GM23338 (cell line): ENCODE data around the gene NFKB1. TPM values are rescaled to one million over a fixed set of nuclear protein-coding genes. Genes with fewer than 3 reads are reported as not detected.

ENCODE experiments used
- ATAC-seq: fragments of 200-7000 bp; cut with Tn5 transposase; 3 replicates; pipeline ENCODE4 v1.9.1; 2020
- DNase-seq: peaks from one replicate; pipeline ENCODE4 v3.0.0-alpha.2; 2015; ENCODE audit warnings: low spot score
- H2AFZ ChIP-seq: fragments of 200-600 bp; sonication (generic); 2 replicates; pipeline ENCODE4 v1.8.0; 2016; ENCODE audit warnings: antibody characterized with exemption, mild to moderate bottlenecking, moderate library complexity
- H3F3A ChIP-seq: fragments of 200-600 bp; sonication (generic); replicated peaks from 2 replicates; pipeline ENCODE4 v1.8.0; 2017; ENCODE audit warnings: antibody characterized with exemption, mixed run types, low read depth
- H3K27ac ChIP-seq: fragments of 200-600 bp; sonication (generic); 2 replicates; pipeline ENCODE4 v1.6.1; 2016; ENCODE audit warnings: low read depth
- H3K27me3 ChIP-seq: fragments of 200-600 bp; sonication (generic); 2 replicates; pipeline ENCODE4 v1.8.0; 2016; ENCODE audit warnings: mild to moderate bottlenecking, mixed run types, moderate library complexity; ENCODE audit not compliant: insufficient read depth
- H3K36me3 ChIP-seq: fragments of 200-600 bp; sonication (generic); 2 replicates; pipeline ENCODE4 v1.8.0; 2016; ENCODE audit warnings: mild to moderate bottlenecking; ENCODE audit not compliant: insufficient read depth
- H3K4me1 ChIP-seq: fragments of 200-600 bp; sonication (generic); 2 replicates; pipeline ENCODE4 v1.8.0; 2016; ENCODE audit warnings: mild to moderate bottlenecking, moderate library complexity; ENCODE audit not compliant: insufficient read depth
- H3K4me2 ChIP-seq: fragments of 200-600 bp; sonication (generic); 2 replicates; pipeline ENCODE4 v1.7.1; 2017; ENCODE audit warnings: mixed run types
- H3K4me3 ChIP-seq: fragments of 200-600 bp; sonication (generic); 2 replicates; pipeline ENCODE4 v1.6.1; 2016; ENCODE audit warnings: mixed run types
- H3K79me2 ChIP-seq: fragments of 200-600 bp; sonication (generic); replicated peaks from 2 replicates; pipeline ENCODE4 v1.8.0; 2017; ENCODE audit warnings: mild to moderate bottlenecking; ENCODE audit not compliant: insufficient read depth
- H3K9me2 ChIP-seq: fragments of 200-600 bp; sonication (generic); 2 replicates; pipeline ENCODE4 v1.8.0; 2017; ENCODE audit not compliant: insufficient read depth
- H4K20me1 ChIP-seq: fragments of 200-600 bp; sonication (generic); replicated peaks from 2 replicates; pipeline ENCODE4 v1.8.0; 2017; ENCODE audit warnings: mild to moderate bottlenecking; ENCODE audit not compliant: insufficient read depth
- H3K27ac Mint-ChIP-seq: 2 replicates; pipeline ENCODE4 v1.8.0; 2020; ENCODE audit warnings: inconsistent platforms, mild to moderate bottlenecking, moderate library complexity, mixed read lengths
- H3K27me3 Mint-ChIP-seq: 3 replicates; pipeline ENCODE4 v1.8.0; 2022; ENCODE audit warnings: low read depth, mild to moderate bottlenecking, moderate library complexity, mixed read lengths, inconsistent platforms; ENCODE audit not compliant: insufficient read depth, poor library complexity
- H3K36me3 Mint-ChIP-seq: 3 replicates; pipeline ENCODE4 v1.8.0; 2021; ENCODE audit warnings: low read depth, mild to moderate bottlenecking, inconsistent platforms, moderate library complexity, mixed read lengths
- H3K4me1 Mint-ChIP-seq: 3 replicates; pipeline ENCODE4 v1.8.0; 2020; ENCODE audit warnings: mild to moderate bottlenecking, inconsistent platforms, mixed read lengths
- H3K4me3 Mint-ChIP-seq: 3 replicates; pipeline ENCODE4 v1.8.0; 2021; ENCODE audit warnings: moderate library complexity, mild to moderate bottlenecking, inconsistent platforms, mixed read lengths
- H3K9me3 Mint-ChIP-seq: 3 replicates; pipeline ENCODE4 v1.8.0; 2020; ENCODE audit warnings: moderate library complexity, mild to moderate bottlenecking, inconsistent platforms, mixed read lengths
- CREB1 ChIP-seq: fragments of 250-450 bp; sonication (Bioruptor Pico); IDR thresholded peaks from 2 replicates; pipeline ENCODE4 v1.5.0; 2020; ENCODE audit warnings: low read depth, mild to moderate bottlenecking, moderate library complexity
- EZH2 ChIP-seq: fragments of 200-600 bp; sonication (generic); IDR thresholded peaks from one replicate; pipeline ENCODE4 v1.8.0; 2017; ENCODE audit warnings: antibody characterized with exemption, mild to moderate bottlenecking, low read depth; ENCODE audit not compliant: unreplicated experiment
- EZH2phosphoT487 ChIP-seq: fragments of 200-600 bp; sonication (generic); IDR thresholded peaks from one replicate; pipeline ENCODE4 v1.8.1; 2018; ENCODE audit warnings: antibody characterized with exemption; ENCODE audit not compliant: unreplicated experiment
- JUNB ChIP-seq: IDR thresholded peaks from one replicate; pipeline ENCODE4 v1.6.1; 2016; ENCODE audit warnings: antibody characterized with exemption; ENCODE audit not compliant: unreplicated experiment
- NANOG ChIP-seq: IDR thresholded peaks from 2 replicates; pipeline ENCODE4 v1.6.1; 2016; ENCODE audit warnings: antibody characterized with exemption, borderline replicate concordance
- POLR2AphosphoS5 ChIP-seq: IDR thresholded peaks from 2 replicates; pipeline ENCODE4 v1.6.1; 2016; ENCODE audit warnings: antibody characterized with exemption, low read depth
- ZNF331 ChIP-seq: fragments of 250-450 bp; sonication (Bioruptor Pico); IDR thresholded peaks from 2 replicates; pipeline ENCODE4 v1.5.0; 2020; ENCODE audit warnings: low read depth, mild to moderate bottlenecking, moderate library complexity
- polyA plus RNA-seq: library from polyadenylated mRNA; unstranded; fragments of >200 nt; fragmentation: Nextera tagmentation; extraction: Ambion mirVana; gene quantifications from 2 replicates; pipeline ENCODE4 v1.2.1, GENCODE V29; 2016
- total RNA-seq: library from RNA; depleted of rRNA; stranded (reverse); fragments of >200 nt; shearing (Covaris generic); gene quantifications from 2 replicates; pipeline ENCODE4 v1.2.3, GENCODE V29; 2014
- TF ChIP-seq, protein P1 (sequence below): IDR thresholded peaks from 2 replicates; pipeline ENCODE4 v1.6.1; 2016; ENCODE audit warnings: antibody characterized with exemption
- TF ChIP-seq, protein P2 (sequence below), 2 experiments: fragments of 200-600 bp in 1 of 2; sonication (generic) in 1 of 2; conservative IDR thresholded peaks; 2 replicates each; pipeline versions ENCODE4 v1.5.1 to v1.6.1; 2016 to 2017; ENCODE audit warnings: antibody characterized with exemption in 2 of 2, low read depth in 2 of 2, mild to moderate bottlenecking in 2 of 2, moderate library complexity in 1 of 2
- TF ChIP-seq, protein P3 (sequence below): IDR thresholded peaks from one replicate; pipeline ENCODE4 v1.6.1; 2018; ENCODE audit warnings: antibody characterized with exemption; ENCODE audit not compliant: unreplicated experiment
- TF ChIP-seq, protein P4 (sequence below): fragments of 250-450 bp; sonication (Bioruptor Pico); IDR thresholded peaks from 2 replicates; pipeline ENCODE4 v1.5.0; 2020; ENCODE audit warnings: mild to moderate bottlenecking, moderate library complexity

Gene NFKB1
- total and polyA plus RNA-seq, 2 experiments from 2014 or later = 0.82 to 4.6 TPM

DNA sequence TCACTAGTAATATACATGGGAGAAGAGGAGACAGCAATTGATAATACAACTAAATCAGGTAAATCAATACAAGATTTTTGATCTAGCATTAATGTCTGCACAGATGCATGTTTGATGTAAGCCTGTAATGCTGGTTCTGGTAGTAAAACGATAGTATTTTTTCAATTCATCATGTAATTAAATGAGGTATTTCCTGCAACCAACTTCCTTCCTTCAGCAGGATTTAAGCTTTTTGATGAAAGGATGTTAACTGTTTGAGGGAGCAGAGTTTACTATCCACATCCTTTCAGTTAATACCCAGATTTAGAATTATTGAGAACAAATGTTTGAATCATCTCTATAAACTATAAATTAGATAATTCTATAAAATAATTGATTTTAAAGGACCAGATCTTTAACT lies 31.4 kb upstream of the NFKB1 start:
- no peaks in the 10 kb centered on the region for H3K27me3 ChIP-seq
- Mint-ChIP-seq H3K4me3 (no peak overlapping the region), H3K9me3 (peaks cover 4% of the 10 kb centered on the region; the same call in 2 of the 3 replicates), H3K27me3 (no peaks in the 10 kb centered on the region), H3K36me3 (no peaks in the 10 kb centered on the region), H3K4me1 (no peaks in the 10 kb centered on the region), H3K27ac (no peak overlapping the region)
- no peaks in the 10 kb centered on the region for H3K79me2 ChIP-seq
- no peak overlapping the region for H2AFZ ChIP-seq
- no peaks in the 10 kb centered on the region for H3F3A ChIP-seq
- H3K4me2 ChIP-seq = no peak overlapping the region
- H3K4me3 ChIP-seq = no peak overlapping the region
- ATAC-seq = no peak
- H3K36me3 ChIP-seq = no peaks in the 10 kb centered on the region
- no peak for TF ChIP-seq ZNF331
- TF ChIP-seq, protein P1, sequence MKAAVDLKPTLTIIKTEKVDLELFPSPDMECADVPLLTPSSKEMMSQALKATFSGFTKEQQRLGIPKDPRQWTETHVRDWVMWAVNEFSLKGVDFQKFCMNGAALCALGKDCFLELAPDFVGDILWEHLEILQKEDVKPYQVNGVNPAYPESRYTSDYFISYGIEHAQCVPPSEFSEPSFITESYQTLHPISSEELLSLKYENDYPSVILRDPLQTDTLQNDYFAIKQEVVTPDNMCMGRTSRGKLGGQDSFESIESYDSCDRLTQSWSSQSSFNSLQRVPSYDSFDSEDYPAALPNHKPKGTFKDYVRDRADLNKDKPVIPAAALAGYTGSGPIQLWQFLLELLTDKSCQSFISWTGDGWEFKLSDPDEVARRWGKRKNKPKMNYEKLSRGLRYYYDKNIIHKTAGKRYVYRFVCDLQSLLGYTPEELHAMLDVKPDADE = no peak
- no peak for TF ChIP-seq CREB1 (CRISPR knock-in tag)
- TF ChIP-seq JUNB = no peak
- TF ChIP-seq EZH2 = no peak
- TF ChIP-seq, protein P2, sequence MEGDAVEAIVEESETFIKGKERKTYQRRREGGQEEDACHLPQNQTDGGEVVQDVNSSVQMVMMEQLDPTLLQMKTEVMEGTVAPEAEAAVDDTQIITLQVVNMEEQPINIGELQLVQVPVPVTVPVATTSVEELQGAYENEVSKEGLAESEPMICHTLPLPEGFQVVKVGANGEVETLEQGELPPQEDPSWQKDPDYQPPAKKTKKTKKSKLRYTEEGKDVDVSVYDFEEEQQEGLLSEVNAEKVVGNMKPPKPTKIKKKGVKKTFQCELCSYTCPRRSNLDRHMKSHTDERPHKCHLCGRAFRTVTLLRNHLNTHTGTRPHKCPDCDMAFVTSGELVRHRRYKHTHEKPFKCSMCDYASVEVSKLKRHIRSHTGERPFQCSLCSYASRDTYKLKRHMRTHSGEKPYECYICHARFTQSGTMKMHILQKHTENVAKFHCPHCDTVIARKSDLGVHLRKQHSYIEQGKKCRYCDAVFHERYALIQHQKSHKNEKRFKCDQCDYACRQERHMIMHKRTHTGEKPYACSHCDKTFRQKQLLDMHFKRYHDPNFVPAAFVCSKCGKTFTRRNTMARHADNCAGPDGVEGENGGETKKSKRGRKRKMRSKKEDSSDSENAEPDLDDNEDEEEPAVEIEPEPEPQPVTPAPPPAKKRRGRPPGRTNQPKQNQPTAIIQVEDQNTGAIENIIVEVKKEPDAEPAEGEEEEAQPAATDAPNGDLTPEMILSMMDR (conservative IDR thresholded peaks at IDR 0.05; ENCODE audit: low read depth in 2 of 2) = no peak
- TF ChIP-seq, protein P3, sequence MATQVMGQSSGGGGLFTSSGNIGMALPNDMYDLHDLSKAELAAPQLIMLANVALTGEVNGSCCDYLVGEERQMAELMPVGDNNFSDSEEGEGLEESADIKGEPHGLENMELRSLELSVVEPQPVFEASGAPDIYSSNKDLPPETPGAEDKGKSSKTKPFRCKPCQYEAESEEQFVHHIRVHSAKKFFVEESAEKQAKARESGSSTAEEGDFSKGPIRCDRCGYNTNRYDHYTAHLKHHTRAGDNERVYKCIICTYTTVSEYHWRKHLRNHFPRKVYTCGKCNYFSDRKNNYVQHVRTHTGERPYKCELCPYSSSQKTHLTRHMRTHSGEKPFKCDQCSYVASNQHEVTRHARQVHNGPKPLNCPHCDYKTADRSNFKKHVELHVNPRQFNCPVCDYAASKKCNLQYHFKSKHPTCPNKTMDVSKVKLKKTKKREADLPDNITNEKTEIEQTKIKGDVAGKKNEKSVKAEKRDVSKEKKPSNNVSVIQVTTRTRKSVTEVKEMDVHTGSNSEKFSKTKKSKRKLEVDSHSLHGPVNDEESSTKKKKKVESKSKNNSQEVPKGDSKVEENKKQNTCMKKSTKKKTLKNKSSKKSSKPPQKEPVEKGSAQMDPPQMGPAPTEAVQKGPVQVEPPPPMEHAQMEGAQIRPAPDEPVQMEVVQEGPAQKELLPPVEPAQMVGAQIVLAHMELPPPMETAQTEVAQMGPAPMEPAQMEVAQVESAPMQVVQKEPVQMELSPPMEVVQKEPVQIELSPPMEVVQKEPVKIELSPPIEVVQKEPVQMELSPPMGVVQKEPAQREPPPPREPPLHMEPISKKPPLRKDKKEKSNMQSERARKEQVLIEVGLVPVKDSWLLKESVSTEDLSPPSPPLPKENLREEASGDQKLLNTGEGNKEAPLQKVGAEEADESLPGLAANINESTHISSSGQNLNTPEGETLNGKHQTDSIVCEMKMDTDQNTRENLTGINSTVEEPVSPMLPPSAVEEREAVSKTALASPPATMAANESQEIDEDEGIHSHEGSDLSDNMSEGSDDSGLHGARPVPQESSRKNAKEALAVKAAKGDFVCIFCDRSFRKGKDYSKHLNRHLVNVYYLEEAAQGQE = no peak
- TF ChIP-seq, protein P4, sequence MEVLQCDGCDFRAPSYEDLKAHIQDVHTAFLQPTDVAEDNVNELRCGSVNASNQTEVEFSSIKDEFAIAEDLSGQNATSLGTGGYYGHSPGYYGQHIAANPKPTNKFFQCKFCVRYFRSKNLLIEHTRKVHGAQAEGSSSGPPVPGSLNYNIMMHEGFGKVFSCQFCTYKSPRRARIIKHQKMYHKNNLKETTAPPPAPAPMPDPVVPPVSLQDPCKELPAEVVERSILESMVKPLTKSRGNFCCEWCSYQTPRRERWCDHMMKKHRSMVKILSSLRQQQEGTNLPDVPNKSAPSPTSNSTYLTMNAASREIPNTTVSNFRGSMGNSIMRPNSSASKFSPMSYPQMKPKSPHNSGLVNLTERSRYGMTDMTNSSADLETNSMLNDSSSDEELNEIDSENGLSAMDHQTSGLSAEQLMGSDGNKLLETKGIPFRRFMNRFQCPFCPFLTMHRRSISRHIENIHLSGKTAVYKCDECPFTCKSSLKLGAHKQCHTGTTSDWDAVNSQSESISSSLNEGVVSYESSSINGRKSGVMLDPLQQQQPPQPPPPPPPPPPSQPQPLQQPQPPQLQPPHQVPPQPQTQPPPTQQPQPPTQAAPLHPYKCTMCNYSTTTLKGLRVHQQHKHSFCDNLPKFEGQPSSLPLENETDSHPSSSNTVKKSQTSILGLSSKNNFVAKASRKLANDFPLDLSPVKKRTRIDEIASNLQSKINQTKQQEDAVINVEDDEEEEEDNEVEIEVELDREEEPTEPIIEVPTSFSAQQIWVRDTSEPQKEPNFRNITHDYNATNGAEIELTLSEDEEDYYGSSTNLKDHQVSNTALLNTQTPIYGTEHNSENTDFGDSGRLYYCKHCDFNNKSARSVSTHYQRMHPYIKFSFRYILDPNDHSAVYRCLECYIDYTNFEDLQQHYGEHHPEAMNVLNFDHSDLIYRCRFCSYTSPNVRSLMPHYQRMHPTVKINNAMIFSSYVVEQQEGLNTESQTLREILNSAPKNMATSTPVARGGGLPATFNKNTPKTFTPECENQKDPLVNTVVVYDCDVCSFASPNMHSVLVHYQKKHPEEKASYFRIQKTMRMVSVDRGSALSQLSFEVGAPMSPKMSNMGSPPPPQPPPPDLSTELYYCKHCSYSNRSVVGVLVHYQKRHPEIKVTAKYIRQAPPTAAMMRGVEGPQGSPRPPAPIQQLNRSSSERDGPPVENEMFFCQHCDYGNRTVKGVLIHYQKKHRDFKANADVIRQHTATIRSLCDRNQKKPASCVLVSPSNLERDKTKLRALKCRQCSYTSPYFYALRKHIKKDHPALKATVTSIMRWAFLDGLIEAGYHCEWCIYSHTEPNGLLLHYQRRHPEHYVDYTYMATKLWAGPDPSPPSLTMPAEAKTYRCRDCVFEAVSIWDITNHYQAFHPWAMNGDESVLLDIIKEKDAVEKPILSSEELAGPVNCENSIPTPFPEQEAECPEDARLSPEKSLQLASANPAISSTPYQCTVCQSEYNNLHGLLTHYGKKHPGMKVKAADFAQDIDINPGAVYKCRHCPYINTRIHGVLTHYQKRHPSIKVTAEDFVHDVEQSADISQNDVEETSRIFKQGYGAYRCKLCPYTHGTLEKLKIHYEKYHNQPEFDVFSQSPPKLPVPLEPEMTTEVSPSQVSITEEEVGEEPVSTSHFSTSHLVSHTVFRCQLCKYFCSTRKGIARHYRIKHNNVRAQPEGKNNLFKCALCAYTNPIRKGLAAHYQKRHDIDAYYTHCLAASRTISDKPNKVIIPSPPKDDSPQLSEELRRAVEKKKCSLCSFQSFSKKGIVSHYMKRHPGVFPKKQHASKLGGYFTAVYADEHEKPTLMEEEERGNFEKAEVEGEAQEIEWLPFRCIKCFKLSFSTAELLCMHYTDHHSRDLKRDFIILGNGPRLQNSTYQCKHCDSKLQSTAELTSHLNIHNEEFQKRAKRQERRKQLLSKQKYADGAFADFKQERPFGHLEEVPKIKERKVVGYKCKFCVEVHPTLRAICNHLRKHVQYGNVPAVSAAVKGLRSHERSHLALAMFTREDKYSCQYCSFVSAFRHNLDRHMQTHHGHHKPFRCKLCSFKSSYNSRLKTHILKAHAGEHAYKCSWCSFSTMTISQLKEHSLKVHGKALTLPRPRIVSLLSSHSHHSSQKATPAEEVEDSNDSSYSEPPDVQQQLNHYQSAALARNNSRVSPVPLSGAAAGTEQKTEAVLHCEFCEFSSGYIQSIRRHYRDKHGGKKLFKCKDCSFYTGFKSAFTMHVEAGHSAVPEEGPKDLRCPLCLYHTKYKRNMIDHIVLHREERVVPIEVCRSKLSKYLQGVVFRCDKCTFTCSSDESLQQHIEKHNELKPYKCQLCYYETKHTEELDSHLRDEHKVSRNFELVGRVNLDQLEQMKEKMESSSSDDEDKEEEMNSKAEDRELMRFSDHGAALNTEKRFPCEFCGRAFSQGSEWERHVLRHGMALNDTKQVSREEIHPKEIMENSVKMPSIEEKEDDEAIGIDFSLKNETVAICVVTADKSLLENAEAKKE (CRISPR knock-in tag) = no peak
- TF ChIP-seq NANOG = no peak
- TF ChIP-seq EZH2phosphoT487 = no peak
- TF ChIP-seq POLR2AphosphoS5 = no peak
- H3K27ac ChIP-seq = no peak overlapping the region
- DNase-seq = no peak
- no peaks in the 10 kb centered on the region for H3K9me2 ChIP-seq
- no peaks in the 10 kb centered on the region for H3K4me1 ChIP-seq
- no peaks in the 10 kb centered on the region for H4K20me1 ChIP-seq
